ENCODE results near the gene SETD1B.
"Not testable (repeated sequence)": the region's sequence is repeated elsewhere in the genome, so short reads cannot be mapped to it uniquely, and the experiment has no call there.

Gene SETD1B

DNA sequence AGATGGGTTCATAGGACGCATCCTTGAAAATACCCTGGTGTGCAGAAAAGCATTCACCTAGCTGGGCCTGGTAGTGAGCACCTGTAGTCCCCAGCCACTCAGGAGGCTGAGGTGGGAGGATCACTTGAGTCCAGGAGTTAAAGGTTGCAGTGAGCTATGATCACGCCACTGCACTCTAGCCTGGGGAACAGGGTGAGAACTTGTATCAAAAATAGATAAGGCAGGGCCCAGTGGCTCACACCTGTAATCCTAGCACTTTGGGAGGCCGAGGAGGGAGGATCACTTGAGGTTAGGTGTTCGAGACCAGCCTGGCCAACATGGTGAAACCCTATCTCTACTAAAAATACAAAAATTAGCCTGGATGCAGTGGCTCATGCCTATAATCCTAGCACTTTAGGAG is 56.9 kb downstream of the SETD1B start:
- not testable (repeated sequence) for DNase-seq

DNA sequence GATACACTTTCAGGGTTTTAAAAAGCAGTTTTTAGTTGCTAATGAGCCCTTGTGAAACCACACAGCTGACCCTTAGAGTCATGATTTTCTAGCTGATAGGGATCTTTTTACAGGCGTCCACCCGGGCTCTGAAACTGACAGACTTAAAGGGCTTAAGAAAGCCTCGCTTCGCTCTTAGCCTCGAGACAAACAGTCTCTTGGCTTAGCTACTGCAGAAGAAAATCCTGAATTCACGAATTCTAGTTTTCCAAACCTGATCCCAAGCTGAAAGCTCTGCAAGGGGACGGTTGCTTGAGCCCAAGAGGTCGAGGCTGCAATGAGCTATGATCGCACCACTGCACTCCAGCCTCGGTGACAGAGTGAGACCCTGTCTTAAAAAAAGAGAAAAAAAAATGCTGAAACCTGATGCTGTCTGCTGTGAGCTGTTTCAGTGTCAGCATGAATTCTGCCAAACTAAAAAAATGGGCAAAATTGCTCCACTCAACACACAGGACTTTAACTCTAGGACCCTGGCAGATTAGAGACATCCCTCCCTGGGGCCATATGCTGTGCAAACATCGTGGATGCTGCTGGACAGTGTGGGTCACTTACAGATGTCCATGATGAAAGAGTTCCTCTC is 57.9 kb downstream of the SETD1B start:
- no peak for DNase-seq

DNA sequence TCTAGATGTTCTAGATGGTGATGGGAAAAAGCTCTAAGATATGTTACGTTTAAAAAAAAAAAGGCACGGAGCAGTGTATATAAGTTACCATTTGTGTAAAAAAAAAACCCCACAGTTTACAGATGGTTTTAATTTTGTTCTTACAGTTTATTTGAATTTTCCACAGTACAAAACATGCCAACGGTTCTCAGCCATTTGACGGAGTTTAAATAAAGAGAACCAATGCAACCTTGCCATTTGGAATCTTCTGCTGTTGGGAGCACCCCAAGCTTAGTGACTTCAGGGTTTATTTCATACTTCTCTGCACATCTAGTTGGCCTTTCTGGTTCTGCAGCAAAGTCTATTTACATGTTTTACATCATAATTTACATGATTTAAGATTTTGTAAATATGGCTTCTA is 62.5 kb downstream of the SETD1B start:
- no peak for DNase-seq

DNA sequence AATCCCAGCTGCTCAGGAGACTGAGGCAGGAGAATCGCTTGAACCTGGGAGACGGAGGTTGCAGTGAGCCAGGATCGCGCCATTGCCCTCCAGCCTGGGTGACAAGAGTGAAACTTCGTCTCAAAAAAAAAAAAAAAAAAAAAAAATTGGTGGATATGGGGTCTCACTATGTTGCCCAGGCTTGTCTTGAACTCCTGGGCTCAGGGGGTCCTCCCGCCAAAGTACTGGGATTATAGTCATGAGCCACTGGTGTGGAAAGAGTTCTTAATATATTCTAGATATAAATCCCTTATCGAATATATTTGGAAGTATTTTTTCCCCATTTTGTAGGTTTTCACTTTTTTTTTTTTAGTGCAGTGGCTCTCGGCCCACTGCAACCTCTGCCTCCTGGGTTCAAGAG is 65.4 kb downstream of the SETD1B start:
- not testable (repeated sequence) for DNase-seq

- no peak for DNase-seq
Observed at GRCh38 chr12:121871467-121871866, 67.7 kb downstream of the SETD1B start.

DNA sequence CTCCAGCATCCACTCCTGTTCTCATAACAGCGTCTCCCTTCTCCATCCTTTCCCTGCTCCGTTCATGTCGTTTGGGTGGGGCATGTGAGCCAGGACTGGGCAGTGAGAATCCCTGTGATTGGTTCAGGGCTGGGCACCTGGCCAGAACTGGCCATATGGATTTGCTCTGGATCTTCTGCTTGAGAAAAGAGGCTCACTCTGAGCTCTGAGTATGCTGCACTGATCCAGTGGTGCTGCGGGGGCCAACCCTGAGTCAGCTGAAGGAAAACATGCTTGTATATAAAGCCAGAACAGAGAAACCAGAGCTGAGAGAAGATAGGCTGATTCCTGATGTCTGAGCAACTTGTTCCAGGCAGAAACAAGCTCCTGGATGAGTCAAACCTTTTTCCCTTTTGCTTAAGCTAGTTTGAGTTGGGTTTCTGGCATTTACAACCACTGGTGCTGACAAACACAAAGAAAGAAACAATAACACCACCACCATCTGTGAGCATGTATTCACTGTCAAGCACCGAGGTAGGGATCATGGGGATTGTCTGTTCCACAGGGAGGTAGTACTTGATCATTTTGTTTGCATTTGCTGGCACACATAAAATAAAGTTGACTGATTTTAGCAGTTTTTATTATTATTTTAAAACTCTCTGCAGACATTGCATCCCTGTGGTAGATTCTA is 68.9 kb downstream of the SETD1B start:
- DNase-seq: no peak

DNA sequence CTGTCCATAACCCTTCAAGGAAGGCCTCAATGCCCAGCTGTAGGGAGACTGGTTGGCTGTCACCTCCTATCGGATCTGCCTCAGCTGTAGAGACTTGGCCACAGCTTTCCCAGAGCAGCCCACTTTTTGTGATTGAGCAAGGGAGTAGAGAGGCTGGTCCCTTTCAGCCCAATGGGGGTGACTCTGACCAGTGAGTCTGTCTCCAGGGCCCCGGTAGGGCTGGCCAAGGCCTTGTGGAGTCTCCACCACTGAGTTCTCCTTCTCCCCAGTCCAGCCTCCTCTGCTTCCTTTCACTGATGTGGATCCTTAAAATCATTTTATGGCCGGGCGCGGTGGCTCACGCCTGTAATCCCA is 69.4 kb downstream of the SETD1B start:
- no peak for DNase-seq

DNA sequence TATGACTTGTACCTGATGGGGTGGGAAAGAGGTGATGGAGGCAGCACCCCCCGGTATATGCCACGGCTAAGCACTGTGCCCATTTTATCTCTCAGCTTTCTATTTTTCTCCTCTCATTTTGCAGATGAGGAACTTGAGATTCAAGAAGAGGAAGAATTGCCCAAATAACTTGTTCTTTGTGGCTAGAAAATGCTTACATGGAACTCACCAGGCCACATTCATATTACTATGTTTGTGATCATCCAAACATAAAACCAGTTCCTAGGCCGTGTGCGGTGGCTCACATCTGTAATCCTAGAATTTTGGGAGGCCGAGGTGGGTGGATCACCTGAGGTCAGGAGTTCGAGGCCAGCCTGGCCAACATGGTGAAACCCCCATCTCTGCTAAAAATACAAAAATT is 70.3 kb downstream of the SETD1B start:
- no peak for DNase-seq

DNA sequence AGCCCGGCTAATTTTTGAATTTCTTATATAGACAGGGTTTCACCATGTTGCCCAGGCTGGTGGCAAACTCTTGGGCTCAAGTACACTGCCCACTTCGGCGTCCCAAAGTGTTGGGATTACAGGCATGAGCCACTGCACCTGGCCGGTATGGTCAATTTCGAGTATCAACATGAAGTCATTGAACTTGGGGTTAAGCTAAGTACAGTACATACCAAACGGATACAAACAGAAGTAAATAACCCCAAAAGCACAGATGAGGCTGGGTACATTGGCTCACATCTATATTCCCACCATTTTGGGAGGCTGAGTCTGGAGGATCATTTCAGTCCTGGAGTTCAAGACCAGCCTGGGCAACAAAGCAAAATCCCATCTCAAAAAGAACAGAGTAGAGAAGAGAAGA is 71.8 kb downstream of the SETD1B start:
- no peak for DNase-seq

DNA sequence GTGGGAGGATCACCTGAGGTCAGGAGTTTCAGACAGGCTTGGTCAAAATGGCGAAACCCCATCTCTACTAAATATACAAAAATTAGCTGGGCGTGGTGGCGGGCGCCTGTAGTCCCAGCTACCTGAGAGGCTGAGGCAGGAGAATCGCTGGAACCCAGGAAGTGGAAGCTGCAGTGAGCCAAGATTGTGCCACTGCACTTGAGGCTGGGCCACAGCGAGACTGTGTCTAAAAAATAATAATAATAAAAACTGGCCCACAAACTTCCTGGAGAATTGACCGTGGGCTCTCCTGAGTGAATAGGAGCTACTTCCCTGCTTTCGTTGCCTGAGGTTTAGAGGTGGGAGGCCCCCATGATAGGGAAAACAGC is 72.3 kb downstream of the SETD1B start:
- not testable (repeated sequence) for DNase-seq
